ENCODE results near the gene PDZD8.

DNA sequence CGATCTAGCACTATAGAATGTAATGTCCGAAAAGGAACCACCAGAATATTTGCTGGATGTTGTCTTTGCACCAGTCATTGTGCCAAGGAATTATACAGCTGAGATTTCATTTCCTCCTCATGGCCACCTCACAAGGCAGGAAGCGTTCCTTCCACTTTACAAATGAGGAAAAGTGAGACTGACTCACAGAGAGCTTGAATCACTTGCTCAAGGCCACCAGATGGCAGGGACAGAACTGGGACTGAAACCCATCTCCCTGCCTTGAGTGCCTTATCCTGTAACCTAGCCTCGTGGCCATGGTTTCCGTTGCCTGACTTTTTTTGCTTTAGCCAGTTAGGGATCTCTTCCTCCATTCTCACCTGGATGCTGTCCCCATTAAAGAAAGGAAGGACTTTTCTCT, 44.7 kb upstream of the PDZD8 start:
- TF ChIP-seq POLR2A (IDR thresholded peaks at IDR 0.05; ENCODE audit: low read depth, low read length) (no peak), POLR2AphosphoS5 (IDR thresholded peaks at IDR 0.05; ENCODE audit: low read depth, low read length) (no peak), PAX5 (IDR thresholded peaks at IDR 0.05; ENCODE audit: insufficient read depth, low read length, severe bottlenecking) (no peak), TAF1 (IDR thresholded peaks at IDR 0.05; ENCODE audit: low read depth, low read length) (no peak), SPI1 (IDR thresholded peaks at IDR 0.05; ENCODE audit: low read depth, low read length) (no peak)

All from GM12891 (cell line).